RWPE1 (cell line): ENCODE data around the gene PTGFRN.
"Not testable (repeated sequence)": the region's sequence is repeated elsewhere in the genome, so short reads cannot be mapped to it uniquely, and the experiment has no call there.

Experiments used
- CTCF ChIA-PET: fragments of 350-600 bp; sonication (Branson Sonifier 250); formaldehyde crosslinking; extraction: SDS; loops from one replicate; lab custom pipeline; 2021; lab: Yijun Ruan, JAX
- POLR2A ChIA-PET: fragments of 400-600 bp; formaldehyde crosslinking; extraction: SDS; loops from one replicate; lab custom pipeline; 2020; ENCODE audit warnings: antibody characterized with exemption; ENCODE audit not compliant: low non-redundant PET; lab: Yijun Ruan, JAX
- DNase-seq: peaks from one replicate; pipeline ENCODE4 v3.0.0; 2012; ENCODE audit warnings: low spot score
- H3K27ac ChIP-seq: fragments of 450-650 bp; 2 replicates; pipeline ENCODE4 v1.5.1; 2017
- CTCF ChIP-seq: fragments of 450-650 bp; conservative IDR thresholded peaks from 2 replicates; pipeline ENCODE4 v1.5.1; 2017; ENCODE audit warnings: low read depth, mild to moderate bottlenecking

The PTGFRN gene

GRCh38 chr1:116929961-116930592 is 20.4 kb downstream of the PTGFRN start:
- POLR2A ChIA-PET, result no interaction called here
- H3K27ac ChIP-seq, result no peak overlapping the region
- no peak for DNase-seq
- CTCF ChIA-PET, result no interaction called here
- no peak for TF ChIP-seq CTCF

- no peak for TF ChIP-seq CTCF
- ChIA-PET POLR2A (no interaction called here), CTCF (interaction anchor here (0.6 kb wide), 1 partner anchor 8 kb away, joined by 3 read pairs; no protein-coding TSS in a partner anchor)
- DNase-seq, result no peak
- H3K27ac ChIP-seq, result no peak overlapping the region
Measured at GRCh38 chr1:116931016-116931918, 21.6 kb downstream of the PTGFRN start.

GRCh38 chr1:116933606-116934515 is 24.1 kb downstream of the PTGFRN start:
- TF ChIP-seq CTCF, result no peak
- POLR2A ChIA-PET, result no interaction called here
- DNase-seq, result no peak
- no peak overlapping the region for H3K27ac ChIP-seq
- CTCF ChIA-PET, result interaction anchor here (0.5 to 1.6 kb wide), 3 partner anchors 52 to 197 kb away, joined by 3 to 8 read pairs (median 5); no protein-coding TSS in a partner anchor

- CTCF ChIA-PET, result interaction anchor here (0.5 to 1.6 kb wide), 5 partner anchors 51 to 209 kb away, joined by 3 to 8 read pairs (median 5); no protein-coding TSS in a partner anchor
Measured at GRCh38 chr1:116934586-116935207, 25.0 kb downstream of the PTGFRN start.

GRCh38 chr1:116938216-116938615 is 28.5 kb downstream of the PTGFRN start:
- ChIA-PET POLR2A (no interaction called here), CTCF (no interaction called here)
- no peak for DNase-seq
- H3K27ac ChIP-seq, result no peak overlapping the region
- TF ChIP-seq CTCF, result no peak

More at GRCh38 chr1:116934586-116935207, 25.0 kb downstream of the PTGFRN start:
- H3K27ac ChIP-seq, result no peak overlapping the region
- no peak for DNase-seq
- TF ChIP-seq CTCF, result no peak
- POLR2A ChIA-PET, result no interaction called here

GRCh38 chr1:116939780-116940543 is 30.2 kb downstream of the PTGFRN start:
- DNase-seq, H3K27ac ChIP-seq, POLR2A ChIA-PET: not testable (repeated sequence)
- CTCF ChIA-PET, result interaction anchor here (1.8 kb wide), 1 partner anchor 202 kb away, joined by 6 read pairs; no protein-coding TSS in a partner anchor
